Activated CD4-positive, alpha-beta T cell treated with anti-CD3 and anti-CD28 coated beads, Interleukin-2, Interleukin-4, amounts not matched to agents 100 ng/mL and 50 ng/mL, durations not matched to agents 16 hours and 8 hours (primary cell): ENCODE data around the gene TMPRSS11E.
"Not testable (repeated sequence)": the region's sequence is repeated elsewhere in the genome, so short reads cannot be mapped to it uniquely, and the experiment has no call there.

ENCODE experiments used
- DNase-seq: peaks from one replicate; pipeline ENCODE4 v3.0.0-alpha.2; 2020; ENCODE audit warnings: low spot score

TMPRSS11E gene

GRCh38 chr4:68462691-68463090 is 15.4 kb downstream of the TMPRSS11E start:
- DNase-seq = no peak

- no peak for DNase-seq
Observed at GRCh38 chr4:68463796-68464195, 16.5 kb downstream of the TMPRSS11E start.

GRCh38 chr4:68465058-68465457 is 17.8 kb downstream of the TMPRSS11E start:
- DNase-seq = no peak

GRCh38 chr4:68466185-68466584 is 18.9 kb downstream of the TMPRSS11E start:
- DNase-seq = no peak

GRCh38 chr4:68466751-68467150 is 19.5 kb downstream of the TMPRSS11E start:
- DNase-seq = no peak

- no peak for DNase-seq
Observed at GRCh38 chr4:68469482-68469881, 22.2 kb downstream of the TMPRSS11E start.

- no peak for DNase-seq
Observed at GRCh38 chr4:68476191-68476590, 28.9 kb downstream of the TMPRSS11E start.

- DNase-seq = no peak
Observed at GRCh38 chr4:68489338-68489737, 42.1 kb downstream of the TMPRSS11E start.

GRCh38 chr4:68490826-68491457 is 43.7 kb downstream of the TMPRSS11E start:
- no peak for DNase-seq

GRCh38 chr4:68494688-68495087 is 47.4 kb downstream of the TMPRSS11E start:
- no peak for DNase-seq

- peak; percentile 59 for DNase-seq
Observed at GRCh38 chr4:68498413-68499007, 51.2 kb downstream of the TMPRSS11E start.

GRCh38 chr4:68499021-68499420 is 51.8 kb downstream of the TMPRSS11E start:
- no peak for DNase-seq

- not testable (repeated sequence) for DNase-seq
Observed at GRCh38 chr4:68503462-68503861, 56.2 kb downstream of the TMPRSS11E start.

GRCh38 chr4:68504836-68505235 is 57.6 kb downstream of the TMPRSS11E start:
- not testable (repeated sequence) for DNase-seq

GRCh38 chr4:68505452-68505851 is 58.2 kb downstream of the TMPRSS11E start:
- DNase-seq = not testable (repeated sequence)

- DNase-seq = no peak
Observed at GRCh38 chr4:68518889-68519288, 71.6 kb downstream of the TMPRSS11E start.

GRCh38 chr4:68520985-68521384 is 73.7 kb downstream of the TMPRSS11E start:
- no peak for DNase-seq

- DNase-seq = not testable (repeated sequence)
Observed at GRCh38 chr4:68522232-68522631, 75.0 kb downstream of the TMPRSS11E start.

- no peak for DNase-seq
Observed at GRCh38 chr4:68535974-68536373, 88.7 kb downstream of the TMPRSS11E start.

GRCh38 chr4:68536375-68536774 is 89.1 kb downstream of the TMPRSS11E start:
- DNase-seq = no peak

- DNase-seq = not testable (repeated sequence)
Observed at GRCh38 chr4:68542742-68543141, 95.5 kb downstream of the TMPRSS11E start.
